ENCODE measurements around the gene COPZ2.

DNA sequence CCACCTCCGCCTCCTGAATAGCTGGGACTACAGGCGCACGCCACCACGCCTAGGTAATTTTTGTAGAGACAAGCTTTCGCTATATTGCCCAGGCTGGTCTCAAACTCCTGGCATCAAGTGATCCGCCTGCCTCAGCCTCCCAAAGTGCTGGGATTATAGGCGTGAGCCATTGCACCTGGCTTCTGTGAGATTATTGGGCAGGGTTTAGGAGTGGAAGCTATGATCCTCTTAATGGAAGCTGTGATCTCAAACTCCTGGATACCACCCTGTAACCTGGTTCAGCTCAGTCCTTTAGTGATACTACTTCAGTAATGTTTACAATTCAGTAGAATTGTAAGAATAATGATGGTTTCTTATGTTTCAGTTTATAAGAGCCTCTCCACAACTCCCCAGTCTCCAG lies 24.7 kb upstream of the COPZ2 start:
- no peak for TF ChIP-seq EZH2 (IDR thresholded peaks at IDR 0.05; ENCODE audit: borderline replicate concordance, low read depth, low read length, poor library complexity, severe bottlenecking)
- TF ChIP-seq, protein P1, sequence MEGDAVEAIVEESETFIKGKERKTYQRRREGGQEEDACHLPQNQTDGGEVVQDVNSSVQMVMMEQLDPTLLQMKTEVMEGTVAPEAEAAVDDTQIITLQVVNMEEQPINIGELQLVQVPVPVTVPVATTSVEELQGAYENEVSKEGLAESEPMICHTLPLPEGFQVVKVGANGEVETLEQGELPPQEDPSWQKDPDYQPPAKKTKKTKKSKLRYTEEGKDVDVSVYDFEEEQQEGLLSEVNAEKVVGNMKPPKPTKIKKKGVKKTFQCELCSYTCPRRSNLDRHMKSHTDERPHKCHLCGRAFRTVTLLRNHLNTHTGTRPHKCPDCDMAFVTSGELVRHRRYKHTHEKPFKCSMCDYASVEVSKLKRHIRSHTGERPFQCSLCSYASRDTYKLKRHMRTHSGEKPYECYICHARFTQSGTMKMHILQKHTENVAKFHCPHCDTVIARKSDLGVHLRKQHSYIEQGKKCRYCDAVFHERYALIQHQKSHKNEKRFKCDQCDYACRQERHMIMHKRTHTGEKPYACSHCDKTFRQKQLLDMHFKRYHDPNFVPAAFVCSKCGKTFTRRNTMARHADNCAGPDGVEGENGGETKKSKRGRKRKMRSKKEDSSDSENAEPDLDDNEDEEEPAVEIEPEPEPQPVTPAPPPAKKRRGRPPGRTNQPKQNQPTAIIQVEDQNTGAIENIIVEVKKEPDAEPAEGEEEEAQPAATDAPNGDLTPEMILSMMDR (conservative IDR thresholded peaks at IDR 0.05; ENCODE audit: low read depth, low read length) = no peak
